Large intestine (tissue), 3 donors: ENCODE data around the gene TP73. TPM values are rescaled to one million over a fixed set of nuclear protein-coding genes. Genes with fewer than 3 reads are reported as not detected.
"Not testable (repeated sequence)": the region's sequence is repeated elsewhere in the genome, so short reads cannot be mapped to it uniquely, and the experiment has no call there.

Source experiments
- DNase-seq, 2 donors: peaks; one replicate each; pipeline versions ENCODE4 v3.0.0 to v3.0.0-alpha.2; 2013
- H3K27ac ChIP-seq: one replicate; pipeline ENCODE4 v1.5.1; 2013; ENCODE audit warnings: low read length
- H3K27me3 ChIP-seq: 2 replicates; pipeline ENCODE4 v1.6.1; 2013; ENCODE audit warnings: low read length; ENCODE audit not compliant: control insufficient read depth, insufficient read depth
- H3K36me3 ChIP-seq: 2 replicates; pipeline ENCODE4 v1.6.1; 2013; ENCODE audit warnings: low read length; ENCODE audit not compliant: control insufficient read depth, insufficient read depth
- H3K4me1 ChIP-seq: one replicate; pipeline ENCODE4 v1.6.1; 2013; ENCODE audit warnings: low read length; ENCODE audit not compliant: control insufficient read depth, insufficient read depth
- H3K4me3 ChIP-seq: one replicate; pipeline ENCODE4 v1.5.1; 2013; ENCODE audit warnings: low read length
- H3K9me3 ChIP-seq: one replicate; pipeline ENCODE4 v1.6.1; 2013; ENCODE audit warnings: mild to moderate bottlenecking, low read depth, low read length, moderate library complexity; ENCODE audit not compliant: control insufficient read depth
- WGBS: methylation state at CpG from one replicate; pipeline ENCODE4 v1.1.5; 2013; ENCODE audit warnings: low lambda C conversion rate; ENCODE audit not compliant: insufficient coverage; 5-methylcytosine and 5-hydroxymethylcytosine counted together
- polyA plus RNA-seq: library from polyadenylated mRNA; unstranded; fragments of 120-200 nt; gene quantifications from one replicate; pipeline ENCODE4 v1.2.1, GENCODE V29; 2013

TP73 gene
- polyA plus RNA-seq, 1 donor: 0.55 TPM

DNA sequence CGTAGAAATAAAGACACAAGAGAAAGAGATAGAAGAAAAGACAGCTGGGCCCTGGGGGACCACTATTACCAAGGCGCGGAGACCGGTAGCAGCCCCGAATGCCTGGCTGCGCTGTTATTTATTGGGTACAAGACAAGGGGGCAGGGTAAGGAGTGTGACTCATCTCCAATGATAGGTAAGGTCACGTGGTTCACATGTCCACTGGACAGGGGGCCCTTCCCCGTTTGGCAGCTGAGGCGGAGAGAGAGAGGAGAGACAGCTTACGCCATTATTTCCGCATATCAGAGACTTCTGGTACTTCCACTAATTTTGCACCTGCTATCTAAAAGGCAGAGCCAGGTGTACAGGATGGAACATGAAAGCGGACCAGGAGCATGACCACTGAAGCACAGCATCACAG is 31.6 kb upstream of the TP73 start:
- WGBS: 100% methylated on average over 1 of the region's 12 CpGs
- no peaks in the 10 kb centered on the region for H3K9me3 ChIP-seq
- DNase-seq: no peak
- H3K27me3 ChIP-seq: no peaks in the 10 kb centered on the region
- no peak overlapping the region for H3K27ac ChIP-seq
- peaks cover 24% of the 10 kb centered on the region for H3K4me1 ChIP-seq
- H3K36me3 ChIP-seq: no peaks in the 10 kb centered on the region
- H3K4me3 ChIP-seq: no peak overlapping the region

DNA sequence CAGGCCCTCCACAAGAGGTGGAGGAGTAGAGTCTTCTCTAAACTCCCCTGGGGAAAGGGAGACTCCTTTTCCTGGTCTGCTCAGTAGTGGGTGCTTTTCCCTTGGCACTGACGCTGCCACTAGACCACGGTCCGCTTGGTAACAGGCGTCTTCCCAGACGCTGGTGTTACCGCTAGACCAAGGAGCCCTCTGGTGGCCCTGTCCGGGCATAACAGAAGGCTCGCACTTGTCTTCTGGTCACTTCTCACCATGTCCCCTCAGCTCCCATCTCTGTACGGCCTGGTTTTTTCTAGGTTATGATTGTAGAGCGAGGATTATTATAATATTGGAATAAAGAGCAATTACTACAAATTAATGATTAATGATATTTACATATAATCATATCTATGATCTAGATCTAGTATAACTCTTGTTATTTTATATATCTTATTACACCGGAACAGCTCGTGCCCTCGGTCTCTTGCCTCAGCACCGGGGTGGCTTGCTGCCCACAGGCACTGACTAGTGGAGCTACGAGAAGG is 31.1 kb upstream of the TP73 start:
- H3K27me3 ChIP-seq, DNase-seq, H3K4me3 ChIP-seq, H3K9me3 ChIP-seq, H3K27ac ChIP-seq, H3K36me3 ChIP-seq: not testable (repeated sequence)
- H3K4me1 ChIP-seq: peaks cover 28% of the 10 kb centered on the region
- no CpG with 5 or more reads among the region's 15 CpGs for WGBS

DNA sequence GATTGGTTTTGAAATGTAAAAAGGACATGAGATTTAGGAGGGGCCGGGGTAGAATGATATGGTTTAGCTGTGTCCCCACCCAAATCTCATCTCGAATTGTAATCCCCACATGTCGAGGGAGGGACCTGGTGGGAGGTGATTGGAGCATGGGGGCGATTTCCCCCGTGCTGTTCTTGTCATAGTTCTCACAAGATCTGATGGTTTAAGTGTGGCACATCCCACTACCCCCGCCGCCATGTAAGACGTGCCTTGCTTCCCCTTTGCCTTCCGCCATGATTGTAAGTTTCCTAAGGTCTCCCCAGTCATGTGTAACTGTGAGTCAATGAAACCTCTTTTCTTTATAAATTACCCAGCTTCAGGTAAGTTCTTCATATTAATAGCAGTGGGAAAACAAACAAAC is 30.2 kb upstream of the TP73 start:
- not testable (repeated sequence) for H3K27ac ChIP-seq, H3K9me3 ChIP-seq, H3K4me3 ChIP-seq, DNase-seq, H3K36me3 ChIP-seq, H3K27me3 ChIP-seq
- WGBS: 100% methylated on average over 1 of the region's 9 CpGs
- peaks cover 30% of the 10 kb centered on the region for H3K4me1 ChIP-seq

DNA sequence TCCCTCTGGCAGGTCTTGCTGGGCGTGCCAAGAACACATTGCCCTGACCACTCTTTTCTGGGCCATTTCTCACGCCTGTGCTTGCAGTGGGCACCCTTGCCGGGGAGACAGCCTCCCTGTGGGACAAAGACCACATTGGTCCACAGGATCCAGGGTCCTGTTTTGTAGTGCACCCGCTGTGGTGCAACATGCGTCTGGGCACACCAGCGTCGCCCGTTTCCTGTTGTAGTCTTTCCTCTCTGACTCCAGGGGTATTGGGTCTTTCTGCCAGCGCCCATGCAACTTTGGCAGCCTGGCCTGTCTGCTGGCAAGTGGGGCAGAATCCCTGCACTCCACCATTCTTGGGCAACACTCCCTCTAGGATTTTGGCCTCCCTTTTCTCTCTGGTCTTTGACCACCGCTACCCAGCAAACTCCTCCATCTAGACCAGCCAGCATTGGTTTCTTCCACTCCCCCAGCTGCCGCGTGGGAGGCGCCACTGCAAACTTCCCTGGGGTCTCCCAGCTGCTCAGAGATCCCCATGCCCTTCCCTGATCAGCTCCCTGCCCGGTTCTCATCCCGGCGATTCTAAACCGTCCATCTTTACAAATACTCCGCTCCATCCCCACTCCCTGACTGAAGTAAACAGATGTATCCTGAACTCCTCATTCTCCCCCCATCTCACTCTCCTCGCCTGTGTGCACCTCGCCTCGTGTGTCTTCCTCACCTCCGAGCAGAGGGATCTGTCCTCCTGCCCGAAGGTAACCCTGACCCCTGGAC is 28.7 kb upstream of the TP73 start:
- Histone ChIP-seq H3K36me3 (peaks cover 20% of the 10 kb centered on the region), H3K4me1 (peaks cover 30% of the 10 kb centered on the region), H3K27ac (peak overlapping the region; percentile 71), H3K4me3 (peak overlapping the region; percentile 85), H3K9me3 (no peaks in the 10 kb centered on the region), H3K27me3 (no peaks in the 10 kb centered on the region)
- no CpG with 5 or more reads among the region's 23 CpGs for WGBS
- no peak for DNase-seq

DNA sequence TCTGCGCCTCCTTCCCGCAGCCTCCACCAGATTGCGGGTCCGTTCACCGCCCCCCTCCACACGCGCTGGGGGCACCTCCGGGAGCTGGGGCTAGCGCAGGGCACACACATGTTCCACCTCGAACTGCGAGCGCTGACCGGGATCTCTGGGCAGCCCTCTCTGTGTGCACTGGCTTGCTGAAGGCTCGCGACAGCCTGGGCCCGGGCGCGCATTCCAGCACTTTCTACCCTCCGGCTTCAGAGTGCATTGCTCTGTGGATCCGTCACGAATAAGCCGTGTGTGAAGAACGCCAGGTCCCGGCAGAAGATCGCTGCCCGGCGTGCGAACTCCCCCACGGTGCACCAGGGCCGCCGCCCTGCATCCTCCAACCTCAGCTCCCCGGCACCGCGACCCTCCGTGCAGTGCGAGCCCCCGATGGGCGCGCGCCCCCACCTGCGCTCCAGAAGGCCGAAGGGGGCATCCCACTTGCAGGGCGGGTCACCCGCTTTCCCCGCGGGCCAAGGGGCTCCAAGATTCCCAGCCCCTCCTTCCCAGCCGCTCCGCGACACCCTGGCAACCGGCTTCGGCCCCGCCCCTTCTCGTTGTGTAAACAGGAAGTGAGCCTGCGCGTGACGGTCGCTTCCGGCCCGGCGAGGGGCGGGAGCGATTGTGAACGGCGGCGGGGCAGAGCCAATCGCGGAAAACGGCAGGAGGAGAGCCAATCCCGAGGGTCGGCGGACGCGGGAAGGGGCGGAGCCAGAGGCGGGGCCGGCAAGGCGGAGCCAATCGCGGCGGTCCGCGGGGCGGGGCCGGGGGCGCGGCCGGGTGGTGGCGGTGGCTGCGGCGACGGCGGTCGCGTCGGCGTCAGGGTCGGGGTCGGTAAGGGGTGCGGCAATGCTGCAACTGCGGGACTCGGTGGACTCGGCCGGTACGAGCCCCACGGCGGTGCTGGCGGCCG is 27.8 kb upstream of the TP73 start, which contains the start of gene TPRG1L:
TSS of gene TPRG1L (plus strand) at position 816 of the 937 bp plus-strand sequence. CDS start at position 874, 58 bp downstream.
- Histone ChIP-seq H3K36me3 (peaks cover 28% of the 10 kb centered on the region), H3K27ac (peak within 1 kb of the TSS; percentile 94), H3K9me3 (no peaks in the 10 kb centered on the region), H3K27me3 (no peaks in the 10 kb centered on the region), H3K4me1 (peaks cover 24% of the 10 kb centered on the region), H3K4me3 (peak within 1 kb of the TSS; percentile 85)
- no CpG with 5 or more reads among the region's 108 CpGs for WGBS
- peak; percentile 97 to 99 for DNase-seq

DNA sequence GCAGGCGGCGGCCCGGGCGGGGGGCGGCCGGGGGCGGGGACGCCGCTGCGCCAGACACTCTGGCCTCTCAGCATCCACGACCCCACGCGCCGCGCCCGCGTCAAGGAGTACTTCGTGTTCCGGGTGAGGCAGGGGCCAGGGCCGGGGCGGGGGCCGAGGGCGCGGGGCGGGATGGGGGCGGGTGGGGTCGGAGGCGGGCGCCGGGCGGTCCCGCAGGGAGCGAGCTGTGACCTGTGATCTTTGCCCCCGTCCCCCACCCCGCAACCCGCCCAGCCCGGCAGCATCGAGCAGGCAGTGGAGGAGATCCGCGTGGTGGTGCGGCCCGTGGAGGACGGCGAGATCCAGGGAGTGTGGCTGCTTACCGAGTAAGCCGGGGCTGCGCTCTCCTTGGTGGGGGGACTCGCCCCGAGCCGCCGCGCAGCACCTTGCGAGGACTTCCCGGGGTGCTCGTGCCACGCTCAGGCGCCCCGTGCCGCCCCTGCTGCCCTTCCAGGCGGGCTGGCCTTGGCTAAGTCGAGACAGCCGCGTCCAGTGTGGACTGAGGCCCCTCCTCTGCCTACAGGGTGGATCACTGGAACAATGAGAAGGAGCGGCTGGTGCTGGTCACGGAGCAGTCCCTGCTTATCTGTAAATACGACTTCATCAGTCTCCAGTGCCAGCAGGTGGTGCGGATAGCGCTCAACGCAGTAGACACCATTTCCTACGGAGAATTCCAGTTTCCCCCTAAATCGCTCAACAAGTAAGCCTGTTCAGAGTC is 27.0 kb upstream of the TP73 start:
- Histone ChIP-seq H3K27me3 (no peaks in the 10 kb centered on the region), H3K36me3 (peaks cover 36% of the 10 kb centered on the region), H3K4me1 (peaks cover 24% of the 10 kb centered on the region), H3K9me3 (no peaks in the 10 kb centered on the region), H3K27ac (peak overlapping the region; percentile 94), H3K4me3 (peak overlapping the region; percentile 68)
- 18% methylated on average over 2 of the region's 71 CpGs for WGBS
- DNase-seq: peak; percentile 69 to 88

DNA sequence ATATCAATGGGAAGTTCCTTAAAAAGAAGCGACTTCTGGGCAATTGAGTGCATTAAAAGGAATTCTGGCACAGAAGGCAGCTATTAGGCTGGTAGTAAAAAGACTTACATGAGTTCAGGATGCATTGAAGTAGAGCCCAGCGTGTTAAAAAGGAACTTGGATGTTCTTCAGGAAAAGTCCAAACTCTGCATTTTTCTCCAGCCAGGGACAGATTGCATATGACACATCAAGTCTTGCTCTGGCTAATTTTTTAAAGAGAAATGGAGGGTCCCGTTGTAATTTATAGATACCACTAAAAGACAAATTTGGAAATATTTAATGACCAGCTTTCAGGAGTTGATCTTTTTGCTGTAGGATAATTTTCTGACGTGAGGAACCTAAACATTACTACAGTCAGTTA is 26.3 kb upstream of the TP73 start:
- no CpG with 5 or more reads among the region's 4 CpGs for WGBS
- Histone ChIP-seq H3K27ac (peak overlapping the region; percentile 94), H3K27me3 (no peaks in the 10 kb centered on the region), H3K4me3 (peak overlapping the region; percentile 68), H3K36me3 (peaks cover 41% of the 10 kb centered on the region), H3K4me1 (peaks cover 24% of the 10 kb centered on the region), H3K9me3 (no peaks in the 10 kb centered on the region)
- no peak for DNase-seq

DNA sequence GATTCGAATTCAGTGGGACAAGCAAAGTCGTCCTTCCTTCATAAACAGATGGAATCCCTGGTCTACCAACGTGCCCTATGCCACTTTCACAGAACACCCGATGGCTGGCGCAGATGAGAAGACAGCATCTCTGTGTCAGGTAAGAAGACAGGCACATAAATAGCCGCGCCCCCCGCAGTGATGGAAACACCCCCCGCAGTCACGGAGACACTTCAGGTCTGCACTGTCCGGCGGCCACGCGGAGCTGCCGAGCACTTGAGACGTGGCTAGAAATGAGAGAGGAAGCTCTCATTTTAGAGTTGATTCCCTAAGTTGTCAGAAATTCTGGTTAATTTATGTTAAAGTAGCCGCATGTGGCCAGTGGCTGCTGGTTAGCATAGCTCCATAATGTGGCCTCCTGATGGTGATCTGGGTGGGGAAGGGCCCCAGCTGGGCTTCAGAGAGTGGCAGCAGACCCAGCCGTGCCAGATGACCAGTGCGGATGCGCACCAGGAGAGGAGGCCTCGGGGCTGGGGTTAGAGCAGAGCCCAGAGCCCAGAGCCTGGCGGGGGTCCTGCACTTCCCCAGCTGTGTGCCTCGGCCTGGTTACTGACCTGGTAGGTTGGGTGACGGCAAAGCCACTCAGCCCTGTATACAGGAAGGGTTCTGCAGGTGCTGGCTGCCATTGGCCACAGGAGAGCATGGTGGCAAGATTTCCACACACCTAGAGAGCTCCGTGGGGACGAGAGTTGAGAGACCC is 24.6 kb upstream of the TP73 start:
- DNase-seq: no peak
- Histone ChIP-seq H3K4me1 (peaks cover 14% of the 10 kb centered on the region), H3K27me3 (no peaks in the 10 kb centered on the region), H3K27ac (no peak overlapping the region), H3K4me3 (no peak overlapping the region), H3K9me3 (no peaks in the 10 kb centered on the region), H3K36me3 (peaks cover 47% of the 10 kb centered on the region)
- WGBS: no CpG with 5 or more reads among the region's 26 CpGs

DNA sequence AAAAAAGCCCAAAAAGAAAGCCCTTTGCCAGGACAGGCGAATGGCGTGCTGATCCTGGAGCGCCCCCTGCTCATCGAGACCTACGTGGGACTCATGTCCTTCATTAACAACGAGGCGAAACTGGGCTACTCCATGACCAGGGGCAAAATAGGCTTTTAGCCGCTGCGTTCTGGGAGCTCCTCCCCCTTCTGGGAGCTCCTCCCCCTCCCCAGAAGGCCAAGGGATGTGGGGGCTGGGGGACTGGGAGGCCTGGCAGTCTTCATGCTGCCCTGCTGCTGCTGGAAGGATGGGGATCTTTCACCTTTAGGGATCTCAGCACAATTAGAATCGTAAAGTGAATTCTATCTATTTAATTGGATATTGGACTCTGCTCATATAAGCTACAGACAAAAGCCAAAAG is 23.9 kb upstream of the TP73 start:
- no peaks in the 10 kb centered on the region for H3K9me3 ChIP-seq
- peaks cover 51% of the 10 kb centered on the region for H3K36me3 ChIP-seq
- H3K27me3 ChIP-seq: no peaks in the 10 kb centered on the region
- peaks cover 8% of the 10 kb centered on the region for H3K4me1 ChIP-seq
- no peak overlapping the region for H3K27ac ChIP-seq
- WGBS: 100% methylated on average over 1 of the region's 10 CpGs
- no peak overlapping the region for H3K4me3 ChIP-seq
- no peak for DNase-seq
